ENCODE data around the gene RGL1.

The RGL1 gene

GRCh38 chr1:183934314-183934713 lies 129.4 kb downstream of the RGL1 start:
- H3K36me3 ChIP-seq (ENCODE audit: insufficient read depth, low read length) = no peaks in the 10 kb centered on the region
- no peaks in the 10 kb centered on the region for H3K9me2 ChIP-seq (replicated peaks; ENCODE audit: low read depth, low read length)
- no peaks in the 10 kb centered on the region for H3K9me3 ChIP-seq (ENCODE audit: insufficient read depth, low read depth, low read length)
- H3K9ac ChIP-seq (ENCODE audit: low read depth, low read length, poor library complexity, severe bottlenecking) = no peak overlapping the region
- TF ChIP-seq CTCF (conservative IDR thresholded peaks at IDR 0.05; ENCODE audit: low read length) = no peak
- no peak for TF ChIP-seq EZH2phosphoT487 (IDR thresholded peaks at IDR 0.05; ENCODE audit: borderline replicate concordance)
- no peaks in the 10 kb centered on the region for H3F3A ChIP-seq (ENCODE audit: low read depth)
- H2AFZ ChIP-seq (ENCODE audit: low read length) = no peak overlapping the region
- H3K4me3 ChIP-seq (ENCODE audit: low read length, poor library complexity, severe bottlenecking) = no peak overlapping the region
- peaks cover 3% of the 10 kb centered on the region for H3K4me1 ChIP-seq (ENCODE audit: insufficient read depth, low read length, poor library complexity, severe bottlenecking)
- no peaks in the 10 kb centered on the region for H3K79me2 ChIP-seq (ENCODE audit: insufficient read depth, low read length)
- H4K20me1 ChIP-seq (ENCODE audit: insufficient read depth, low read length, poor library complexity, severe bottlenecking) = no peaks in the 10 kb centered on the region
- no peak overlapping the region for H3K4me2 ChIP-seq (ENCODE audit: low read depth, low read length, poor library complexity, severe bottlenecking)
- no peaks in the 10 kb centered on the region for H3K27me3 ChIP-seq (ENCODE audit: insufficient read depth, low read length, poor library complexity, severe bottlenecking)

- no peak overlapping the region for H3K4me2 ChIP-seq (ENCODE audit: low read depth, low read length, poor library complexity, severe bottlenecking)
- no peaks in the 10 kb centered on the region for H4K20me1 ChIP-seq (ENCODE audit: insufficient read depth, low read length, poor library complexity, severe bottlenecking)
- no peaks in the 10 kb centered on the region for H3K9me3 ChIP-seq (ENCODE audit: insufficient read depth, low read depth, low read length)
- H3K4me3 ChIP-seq (ENCODE audit: low read length, poor library complexity, severe bottlenecking) = no peak overlapping the region
- no peaks in the 10 kb centered on the region for H3K9me2 ChIP-seq (replicated peaks; ENCODE audit: low read depth, low read length)
- no peaks in the 10 kb centered on the region for H3K27me3 ChIP-seq (ENCODE audit: insufficient read depth, low read length, poor library complexity, severe bottlenecking)
- TF ChIP-seq EZH2phosphoT487 (IDR thresholded peaks at IDR 0.05; ENCODE audit: borderline replicate concordance) (no peak), CTCF (conservative IDR thresholded peaks at IDR 0.05; ENCODE audit: low read length) (no peak)
- H2AFZ ChIP-seq (ENCODE audit: low read length) = no peak overlapping the region
- H3K9ac ChIP-seq (ENCODE audit: low read depth, low read length, poor library complexity, severe bottlenecking) = no peak overlapping the region
- no peaks in the 10 kb centered on the region for H3K36me3 ChIP-seq (ENCODE audit: insufficient read depth, low read length)
- H3K79me2 ChIP-seq (ENCODE audit: insufficient read depth, low read length) = no peaks in the 10 kb centered on the region
- H3F3A ChIP-seq (ENCODE audit: low read depth) = no peaks in the 10 kb centered on the region
- H3K4me1 ChIP-seq (ENCODE audit: insufficient read depth, low read length, poor library complexity, severe bottlenecking) = peaks cover 3% of the 10 kb centered on the region
Measured at GRCh38 chr1:183936009-183936408, 131.1 kb downstream of the RGL1 start.

GRCh38 chr1:183936791-183937190 lies 131.9 kb downstream of the RGL1 start:
- Histone ChIP-seq H3K36me3 (ENCODE audit: insufficient read depth, low read length) (no peaks in the 10 kb centered on the region), H2AFZ (ENCODE audit: low read length) (no peak overlapping the region), H3K27me3 (ENCODE audit: insufficient read depth, low read length, poor library complexity, severe bottlenecking) (no peaks in the 10 kb centered on the region), H3K9me3 (ENCODE audit: insufficient read depth, low read depth, low read length) (no peaks in the 10 kb centered on the region), H3K4me1 (ENCODE audit: insufficient read depth, low read length, poor library complexity, severe bottlenecking) (peaks cover 3% of the 10 kb centered on the region), H4K20me1 (ENCODE audit: insufficient read depth, low read length, poor library complexity, severe bottlenecking) (no peaks in the 10 kb centered on the region), H3K79me2 (ENCODE audit: insufficient read depth, low read length) (no peaks in the 10 kb centered on the region), H3F3A (ENCODE audit: low read depth) (no peaks in the 10 kb centered on the region), H3K9me2 (replicated peaks; ENCODE audit: low read depth, low read length) (no peaks in the 10 kb centered on the region), H3K4me3 (ENCODE audit: low read length, poor library complexity, severe bottlenecking) (no peak overlapping the region), H3K9ac (ENCODE audit: low read depth, low read length, poor library complexity, severe bottlenecking) (no peak overlapping the region), H3K4me2 (ENCODE audit: low read depth, low read length, poor library complexity, severe bottlenecking) (no peak overlapping the region)
- TF ChIP-seq CTCF (conservative IDR thresholded peaks at IDR 0.05; ENCODE audit: low read length) = no peak
- TF ChIP-seq EZH2phosphoT487 (IDR thresholded peaks at IDR 0.05; ENCODE audit: borderline replicate concordance) = no peak
